HG02885 (cell line): ENCODE measurements around the gene DNAAF5.

Experiments
- ATAC-seq: cut with Tn5 transposase; IDR thresholded peaks from one replicate; pipeline ENCODE4 v1.9.1; 2021; ENCODE audit warnings: mild to moderate bottlenecking; ENCODE audit not compliant: unreplicated experiment, poor library complexity

The DNAAF5 gene

GRCh38 chr7:726084-726853, at the start of gene DNAAF5:
TSS of gene DNAAF5 (plus strand) at chr7:726699. CDS start at chr7:726721, 22 bp downstream.
- peak; percentile 85 for ATAC-seq

- no peak for ATAC-seq
These were observed 49.5 kb upstream of the DNAAF5 start for GRCh38 chr7:676972-677385.

DNA sequence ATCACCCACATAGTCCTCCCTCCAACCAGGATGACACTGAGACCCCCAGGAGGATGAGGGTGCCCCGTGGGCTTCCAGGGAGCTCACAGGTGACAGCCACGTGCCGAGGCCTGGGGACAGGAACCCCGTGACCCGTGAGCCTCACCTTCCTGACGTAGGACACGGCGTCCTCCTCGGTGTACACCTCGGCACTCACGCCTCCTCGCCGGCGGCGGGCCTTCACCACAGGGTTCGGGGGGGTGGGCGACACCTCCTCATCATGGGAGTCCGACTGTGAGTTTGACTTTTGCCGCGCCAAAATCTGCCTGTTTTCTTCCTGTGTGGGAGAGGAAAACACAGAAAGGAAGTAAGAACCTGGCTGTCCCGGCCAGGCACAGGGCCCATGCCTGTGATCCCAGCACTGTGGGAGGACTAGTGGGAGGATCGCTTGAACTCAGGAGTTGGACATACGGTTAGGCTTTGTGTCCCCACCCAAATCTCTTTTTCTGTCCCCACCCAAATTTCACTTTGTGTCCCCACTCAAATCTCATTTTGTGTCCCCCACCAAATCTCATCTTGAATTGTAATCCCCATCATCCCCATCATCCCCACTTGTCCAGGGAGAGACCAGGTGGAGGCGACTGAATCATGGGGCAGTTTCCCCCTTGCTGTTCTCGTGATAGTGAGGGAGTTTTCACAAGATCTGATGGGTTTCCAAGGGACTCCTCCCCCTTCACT, 45.9 kb upstream of the DNAAF5 start:
- no peak for ATAC-seq

DNA sequence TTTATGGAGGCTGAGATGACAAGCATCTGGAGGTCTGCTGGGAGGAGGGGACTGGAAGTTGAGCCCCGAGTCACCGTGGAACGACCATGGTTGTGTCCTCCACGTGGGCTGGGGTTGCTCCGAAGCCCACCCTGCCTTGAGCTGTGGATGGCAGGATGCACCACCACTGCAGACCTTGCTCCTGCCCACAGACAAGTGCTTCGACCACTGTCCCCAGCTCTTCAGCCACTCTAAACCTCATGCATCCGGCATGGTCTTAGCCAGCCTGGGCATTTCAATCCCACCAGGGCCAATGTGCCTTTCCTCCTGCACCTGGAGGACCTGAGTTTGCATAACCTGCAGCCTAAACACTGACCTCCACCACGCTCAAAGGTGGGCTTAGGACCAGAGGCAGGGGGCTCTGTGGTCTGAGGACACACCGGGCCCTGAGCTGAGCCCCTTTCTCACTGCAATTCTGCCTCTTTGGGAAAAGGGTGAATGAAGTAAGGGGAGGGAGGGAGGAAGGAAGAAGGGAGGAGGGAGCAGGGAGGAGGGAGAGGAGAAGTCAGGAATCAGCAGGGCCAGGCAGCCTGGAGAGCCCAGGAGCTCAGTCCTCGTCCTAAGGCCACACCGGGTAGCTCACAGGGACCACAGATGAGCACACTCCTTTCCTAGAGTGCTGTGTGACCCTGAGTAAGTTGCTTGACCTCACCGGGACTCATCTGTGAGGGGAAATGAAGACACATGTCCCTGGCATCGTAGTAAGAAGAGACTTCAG, 44.8 kb upstream of the DNAAF5 start:
- no peak for ATAC-seq

DNA sequence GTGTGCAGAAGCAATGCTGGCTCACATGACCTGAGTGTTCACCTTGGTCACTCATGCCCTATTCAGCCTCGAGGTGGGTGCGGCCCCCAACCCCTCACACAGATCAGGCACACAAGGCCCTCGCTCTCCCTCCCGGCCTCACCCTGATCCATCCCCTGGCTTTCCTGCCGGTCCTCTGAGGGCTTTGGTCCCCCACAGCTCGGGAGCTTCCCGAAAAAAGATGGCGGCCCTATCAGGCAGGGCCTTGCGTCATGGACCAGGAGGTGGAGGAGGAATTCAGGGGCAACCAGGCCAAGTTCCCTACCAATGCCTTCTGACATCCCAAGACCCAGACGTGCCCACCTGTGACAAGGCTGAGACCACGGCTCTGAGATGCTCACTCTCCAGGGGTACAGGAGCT, 43.7 kb upstream of the DNAAF5 start:
- no peak for ATAC-seq

DNA sequence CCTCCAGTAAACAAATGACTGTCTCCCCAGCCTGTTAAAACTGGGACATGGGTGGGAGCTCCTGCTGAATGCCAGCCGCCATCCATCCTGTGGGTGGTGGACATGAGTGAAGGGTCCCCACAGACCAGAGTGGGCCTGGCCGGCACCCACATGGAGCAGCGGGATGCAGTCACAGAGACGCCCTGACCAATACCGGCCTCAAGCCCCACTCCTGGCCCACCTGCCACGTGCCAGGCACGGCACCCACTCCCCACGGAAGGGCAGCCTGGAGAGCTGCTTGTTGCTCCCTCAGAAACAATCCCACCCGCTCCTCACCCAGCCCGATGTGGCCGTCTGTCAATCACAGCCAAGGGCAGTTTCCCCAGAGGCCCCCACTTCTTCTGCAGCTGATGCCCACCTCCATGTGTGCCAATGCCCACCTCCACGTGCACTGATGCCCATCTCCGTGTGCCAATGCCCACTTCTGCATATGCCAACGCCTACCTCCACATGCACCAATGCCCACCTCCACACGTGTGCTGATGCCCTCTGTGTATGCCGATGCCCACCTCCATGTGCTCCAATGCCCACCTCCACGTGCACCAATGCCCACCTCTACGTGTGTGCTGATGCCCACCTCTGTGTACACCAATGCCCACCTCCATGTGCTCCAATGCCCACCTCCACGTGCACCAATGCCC, 42.8 kb upstream of the DNAAF5 start:
- no peak for ATAC-seq

- no peak for ATAC-seq
These were observed 42.1 kb upstream of the DNAAF5 start for GRCh38 chr7:684416-684815.

- ATAC-seq: no peak
These were observed 41.0 kb upstream of the DNAAF5 start for GRCh38 chr7:685540-685939.

DNA sequence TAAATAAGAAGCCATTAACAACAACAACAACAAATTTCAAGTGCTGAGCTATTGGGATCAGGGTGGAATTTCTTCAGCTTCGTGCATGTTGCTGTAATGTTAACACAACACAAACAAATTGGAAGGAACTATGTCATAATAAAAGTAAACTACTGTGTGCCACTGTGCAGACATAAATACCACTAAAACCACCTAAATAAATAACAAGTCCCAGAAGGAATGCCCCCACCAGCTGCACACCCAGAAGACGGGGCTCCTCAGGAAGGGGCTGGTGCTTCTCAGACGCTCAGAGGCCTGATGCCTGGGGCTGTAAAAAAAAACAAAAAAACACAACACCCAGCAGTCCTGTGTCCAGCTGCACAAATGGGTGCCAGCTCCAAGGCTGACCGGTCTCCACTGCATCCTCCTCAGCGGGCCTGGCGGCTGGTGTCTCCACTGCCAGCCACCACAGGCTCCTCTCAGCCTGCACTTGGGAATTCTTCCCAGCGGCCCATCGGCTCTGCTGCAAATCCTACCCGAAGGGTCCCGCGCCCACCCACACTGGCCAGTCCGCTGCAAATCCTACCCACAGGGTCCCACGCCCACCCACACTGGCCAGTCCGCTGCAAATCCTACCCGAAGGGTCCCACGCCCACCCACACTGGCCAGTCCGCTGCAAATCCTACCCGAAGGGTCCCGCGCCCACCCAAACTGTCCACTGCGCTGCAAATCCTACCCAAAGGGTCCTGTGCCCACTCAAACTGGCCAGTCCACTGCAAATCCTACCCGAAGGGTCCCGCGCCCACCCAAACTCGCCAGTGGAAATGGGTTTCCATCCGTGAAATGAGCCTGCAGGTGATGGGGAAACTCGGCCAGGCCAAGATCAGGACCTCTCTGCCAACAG, 35.8 kb upstream of the DNAAF5 start:
- no peak for ATAC-seq

GRCh38 chr7:691361-692045, 35.0 kb upstream of the DNAAF5 start:
- ATAC-seq: no peak

- ATAC-seq: no peak
These were observed 33.2 kb upstream of the DNAAF5 start for GRCh38 chr7:693280-693679.

GRCh38 chr7:696426-696811, 30.1 kb upstream of the DNAAF5 start:
- no peak for ATAC-seq

GRCh38 chr7:696812-697551, 29.5 kb upstream of the DNAAF5 start:
- ATAC-seq: no peak

- ATAC-seq: no peak
These were observed 27.7 kb upstream of the DNAAF5 start for GRCh38 chr7:698515-699475.

DNA sequence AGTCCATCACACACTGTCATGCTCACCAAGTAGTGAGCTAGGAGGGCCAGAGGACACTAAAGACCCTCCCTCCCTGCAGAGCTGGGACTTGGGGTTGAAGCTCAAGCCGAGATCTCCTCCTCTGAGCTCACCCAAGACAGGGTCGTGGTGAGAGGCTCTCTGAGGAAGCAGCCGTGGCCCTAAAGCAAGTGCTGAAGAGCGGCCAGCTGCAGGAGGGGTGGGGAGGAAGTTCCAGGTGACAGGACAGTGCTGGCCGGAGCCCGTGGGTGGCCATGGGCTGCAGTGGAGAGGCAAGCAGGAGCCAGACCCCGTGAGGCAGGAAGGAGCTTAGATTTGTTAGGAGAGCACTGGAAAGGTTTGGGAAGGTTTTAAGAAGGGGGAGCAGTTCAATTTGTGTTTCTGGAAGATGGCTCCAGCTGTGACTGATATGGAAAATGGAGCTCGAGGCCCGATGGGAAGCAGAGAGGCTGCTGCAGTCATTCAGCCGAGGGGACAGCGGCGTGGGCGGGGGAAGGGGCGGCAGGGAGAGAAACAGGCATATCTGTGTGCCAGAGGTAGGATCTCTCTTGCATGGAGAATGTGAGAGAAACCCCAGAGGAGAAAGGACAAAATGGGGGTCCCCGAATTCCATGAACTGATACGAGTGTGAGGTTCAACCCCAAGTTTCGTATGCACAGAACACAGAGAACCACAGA, 26.9 kb upstream of the DNAAF5 start:
- no peak for ATAC-seq

GRCh38 chr7:701086-701671, 25.3 kb upstream of the DNAAF5 start:
- no peak for ATAC-seq
